Activated CD4-positive, alpha-beta T cell treated with anti-CD3 and anti-CD28 coated beads, Interleukin-2, Interleukin-6, amounts not matched to agents 100 ng/mL and 50 ng/mL, durations not matched to agents 16 hours and 8 hours (primary cell): ENCODE measurements around the gene FLRT1.

Source experiments
- DNase-seq: peaks from one replicate; pipeline ENCODE4 v3.0.0-alpha.2; 2020

FLRT1 gene

DNA sequence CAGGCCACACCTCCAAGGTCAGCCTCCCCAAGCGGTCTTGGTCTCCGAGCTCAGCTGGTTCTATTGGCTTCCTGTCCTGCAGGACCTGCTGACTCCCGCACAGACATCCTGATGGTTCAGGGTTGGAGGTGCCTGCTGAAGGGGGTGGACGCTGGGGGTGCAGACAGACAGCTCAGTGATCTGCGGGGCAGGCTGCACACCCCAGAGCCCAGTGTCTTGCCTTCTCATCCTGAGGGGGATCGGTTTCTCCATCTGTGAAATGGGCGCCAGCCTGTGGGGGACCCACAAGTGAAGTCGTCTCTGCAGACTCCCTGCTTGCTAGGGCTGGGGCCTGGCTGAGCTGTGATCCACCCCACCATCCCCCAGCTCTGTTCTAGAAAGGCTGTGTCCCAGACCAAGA, 13.8 kb downstream of the FLRT1 start:
- no peak for DNase-seq

DNA sequence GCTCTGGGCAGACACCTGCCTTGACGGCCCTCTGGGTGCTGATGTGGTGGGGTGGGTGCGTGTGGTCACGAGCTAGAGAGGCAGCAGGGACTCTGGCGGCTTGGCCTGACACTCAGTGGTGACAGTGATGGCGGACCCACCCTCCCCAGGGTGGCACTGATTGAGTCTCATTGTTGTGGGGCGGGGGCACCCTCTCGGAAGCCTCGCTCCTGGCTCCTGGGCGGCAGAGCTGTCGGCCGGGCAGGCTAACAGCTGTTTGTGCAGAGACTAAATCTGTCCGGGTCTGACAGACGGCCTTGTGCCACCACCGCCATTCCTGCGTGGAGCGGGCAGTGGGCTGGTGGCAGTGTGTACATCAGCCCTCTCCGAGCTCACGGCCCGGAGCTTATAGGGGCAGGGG, 15.6 kb downstream of the FLRT1 start:
- DNase-seq = no peak

DNA sequence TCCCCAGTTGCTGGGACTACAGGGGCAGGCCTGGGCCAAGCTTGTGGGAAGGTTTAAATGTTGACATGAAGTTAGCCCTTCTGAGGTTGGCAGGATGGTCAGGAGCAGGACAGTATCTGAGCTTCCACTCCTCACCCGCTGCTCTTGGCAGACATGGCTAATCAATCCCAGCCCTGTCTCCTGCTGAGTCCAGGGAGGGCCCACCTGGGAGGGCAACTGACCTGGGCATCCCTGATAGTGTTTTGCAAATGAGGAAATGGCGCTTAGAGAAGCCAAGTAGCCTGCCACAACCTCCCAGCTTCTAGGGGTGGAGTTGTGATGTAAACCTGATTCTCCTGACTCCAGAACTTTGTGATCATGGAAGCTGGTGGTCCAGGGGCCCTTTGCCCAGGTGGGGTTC, 16.7 kb downstream of the FLRT1 start:
- DNase-seq = no peak

DNA sequence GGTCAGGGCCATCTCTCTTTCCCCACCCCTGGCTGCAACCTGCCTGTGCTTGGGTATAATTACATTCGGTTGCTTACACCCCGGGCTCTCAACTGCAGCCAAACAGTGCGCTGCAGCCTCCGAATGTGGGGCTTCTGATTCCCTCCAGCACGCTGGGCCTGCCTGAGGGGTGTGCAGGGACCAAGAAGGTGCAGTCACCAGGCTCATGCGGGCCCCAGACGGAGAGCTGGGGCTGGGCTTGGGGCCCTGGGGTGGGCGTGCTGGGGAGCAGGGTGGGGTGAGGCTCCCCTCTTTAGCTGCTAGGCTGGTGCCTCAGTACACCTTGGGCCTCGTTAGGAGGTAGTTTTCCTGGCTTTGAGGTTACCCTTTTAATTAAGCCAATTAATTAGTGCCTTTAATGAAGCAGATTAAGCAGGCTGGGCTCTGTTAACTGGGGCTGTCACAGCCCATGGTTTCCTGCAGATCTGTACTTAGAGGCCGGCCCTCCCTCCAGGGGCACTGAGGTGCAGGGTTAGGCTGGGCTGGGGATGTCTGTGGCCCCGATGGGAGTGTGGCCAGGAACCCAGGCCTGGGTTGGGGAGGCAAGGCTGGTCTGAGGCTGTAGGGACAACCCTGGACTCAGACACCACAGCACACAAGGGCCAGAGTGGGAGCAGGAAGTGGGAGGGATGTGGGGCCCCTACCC, 17.3 kb downstream of the FLRT1 start:
- no peak for DNase-seq

DNA sequence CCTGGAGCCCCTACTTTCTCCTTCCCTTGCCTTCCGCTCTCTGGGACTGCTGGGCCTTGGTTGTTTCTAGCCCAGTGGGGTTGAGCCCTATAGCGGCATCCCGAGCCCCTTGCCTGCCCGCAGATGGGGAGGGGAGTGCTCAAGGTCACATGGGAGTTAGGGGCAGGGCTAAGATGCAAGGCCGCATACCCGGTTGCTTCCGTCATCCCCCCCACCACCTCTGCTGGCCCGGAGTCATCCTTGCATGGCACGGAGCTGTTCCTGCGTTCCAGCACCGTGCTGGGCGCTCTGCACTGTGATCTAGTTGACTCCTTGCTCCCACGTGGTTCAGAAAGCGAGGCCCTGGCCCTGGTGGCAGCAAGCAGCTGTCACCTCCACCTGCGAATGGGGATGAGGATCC, 18.0 kb downstream of the FLRT1 start:
- no peak for DNase-seq

DNA sequence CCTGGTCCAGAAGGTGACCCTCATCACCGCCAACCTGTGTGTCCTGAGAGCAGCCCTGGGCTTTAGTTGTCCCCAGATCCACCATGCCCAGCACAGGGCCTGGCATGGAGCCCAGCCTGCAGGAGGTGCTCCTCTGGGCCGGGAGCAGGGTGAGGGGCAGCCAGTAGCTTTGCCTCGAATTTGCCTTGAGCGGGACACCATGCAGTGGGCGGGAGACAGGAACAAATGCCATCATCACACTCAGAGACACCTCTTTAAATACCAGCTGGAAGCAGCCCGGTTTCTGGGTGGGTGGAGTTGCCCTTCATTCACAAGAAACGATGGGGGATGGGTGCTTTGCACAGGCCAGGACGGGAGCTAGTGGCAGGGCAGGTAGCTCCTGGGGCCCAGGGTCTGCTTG, 19.3 kb downstream of the FLRT1 start:
- DNase-seq = no peak

DNA sequence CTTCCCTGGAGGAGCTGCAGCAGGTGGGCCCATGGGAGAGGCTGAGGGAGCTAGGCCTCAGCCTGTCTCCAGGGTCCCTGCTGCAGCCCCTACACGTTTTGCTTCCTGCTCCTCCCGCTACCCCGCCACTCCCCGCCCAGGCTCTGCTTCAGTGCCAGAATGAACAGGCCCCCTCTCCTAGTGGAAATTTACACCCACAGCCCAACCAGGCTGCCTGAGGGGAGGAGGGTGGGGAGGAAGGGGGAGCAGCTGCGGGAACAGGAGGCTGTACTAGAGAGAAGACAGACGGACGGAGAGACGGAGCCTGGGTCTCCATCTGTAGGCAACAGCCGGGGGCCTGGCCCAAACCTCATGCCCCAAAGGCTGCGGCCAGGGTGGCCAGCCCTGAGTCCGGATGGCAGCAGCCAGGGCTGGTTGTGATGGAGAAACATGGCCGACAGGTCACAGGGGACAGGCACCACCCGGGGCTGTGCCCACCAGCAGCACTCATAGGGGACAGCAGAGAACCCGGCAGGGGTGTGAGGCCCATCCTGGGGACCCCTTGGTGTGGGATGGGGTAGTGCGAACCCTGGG, 20.6 kb downstream of the FLRT1 start:
- no peak for DNase-seq

DNA sequence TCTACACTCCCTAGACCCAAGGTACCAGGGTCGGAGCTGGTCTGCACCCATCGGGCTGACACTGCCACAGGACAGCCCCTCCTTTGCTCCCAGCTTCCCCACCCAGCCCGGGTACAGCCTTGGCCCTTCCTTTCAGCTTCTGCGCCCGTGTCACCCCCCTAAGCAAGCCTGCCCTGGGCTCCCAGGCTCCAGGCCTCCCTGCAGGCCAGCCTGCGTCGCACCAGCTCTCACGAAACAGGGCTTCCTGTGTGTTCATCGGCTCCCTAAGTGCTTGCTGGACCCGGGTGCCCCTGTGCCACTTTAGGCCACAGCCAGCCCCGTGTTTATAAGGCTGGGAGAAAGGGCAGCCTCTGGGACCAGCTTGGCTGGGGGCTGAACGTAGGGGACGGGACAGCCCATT, 21.1 kb downstream of the FLRT1 start:
- no peak for DNase-seq

DNA sequence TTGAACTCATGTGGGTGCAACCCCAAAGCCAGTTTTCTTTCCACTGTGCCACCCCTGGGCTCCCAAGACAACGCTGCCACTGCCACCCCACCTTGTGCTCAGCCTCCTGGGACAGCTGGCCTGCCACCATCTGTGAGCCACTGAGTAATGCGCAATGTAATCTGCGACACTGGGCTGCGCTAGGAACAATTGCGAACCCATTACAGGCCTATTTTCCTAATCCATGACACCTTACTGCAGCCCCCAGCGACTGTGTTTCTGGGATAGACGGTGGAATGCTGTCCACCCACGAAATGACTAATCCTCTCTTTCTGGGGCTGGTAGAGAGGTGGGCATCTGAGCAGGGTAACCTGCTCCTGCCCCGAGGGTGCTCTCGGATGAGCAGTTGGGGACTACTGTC, 22.2 kb downstream of the FLRT1 start:
- no peak for DNase-seq

DNA sequence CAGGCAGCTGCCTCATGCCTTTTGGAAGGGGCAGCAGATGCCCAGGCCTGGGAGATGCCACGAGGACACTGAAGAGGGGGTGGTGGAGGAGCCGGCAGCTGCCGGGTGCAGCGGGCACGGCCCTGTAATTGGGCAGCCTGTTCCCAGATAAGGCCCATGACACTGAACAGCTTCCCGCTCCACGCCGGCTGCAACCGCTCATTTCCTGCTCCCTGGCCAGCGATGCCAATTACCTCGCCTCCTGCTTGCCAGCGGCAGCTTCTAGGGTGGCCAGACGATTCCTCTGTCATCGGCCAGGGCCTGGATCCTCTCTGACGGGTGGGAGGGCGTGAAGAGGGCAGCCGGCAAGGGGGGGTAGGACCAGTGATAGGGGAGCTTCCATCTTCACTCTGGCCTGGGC, 22.8 kb downstream of the FLRT1 start:
- DNase-seq = no peak

DNA sequence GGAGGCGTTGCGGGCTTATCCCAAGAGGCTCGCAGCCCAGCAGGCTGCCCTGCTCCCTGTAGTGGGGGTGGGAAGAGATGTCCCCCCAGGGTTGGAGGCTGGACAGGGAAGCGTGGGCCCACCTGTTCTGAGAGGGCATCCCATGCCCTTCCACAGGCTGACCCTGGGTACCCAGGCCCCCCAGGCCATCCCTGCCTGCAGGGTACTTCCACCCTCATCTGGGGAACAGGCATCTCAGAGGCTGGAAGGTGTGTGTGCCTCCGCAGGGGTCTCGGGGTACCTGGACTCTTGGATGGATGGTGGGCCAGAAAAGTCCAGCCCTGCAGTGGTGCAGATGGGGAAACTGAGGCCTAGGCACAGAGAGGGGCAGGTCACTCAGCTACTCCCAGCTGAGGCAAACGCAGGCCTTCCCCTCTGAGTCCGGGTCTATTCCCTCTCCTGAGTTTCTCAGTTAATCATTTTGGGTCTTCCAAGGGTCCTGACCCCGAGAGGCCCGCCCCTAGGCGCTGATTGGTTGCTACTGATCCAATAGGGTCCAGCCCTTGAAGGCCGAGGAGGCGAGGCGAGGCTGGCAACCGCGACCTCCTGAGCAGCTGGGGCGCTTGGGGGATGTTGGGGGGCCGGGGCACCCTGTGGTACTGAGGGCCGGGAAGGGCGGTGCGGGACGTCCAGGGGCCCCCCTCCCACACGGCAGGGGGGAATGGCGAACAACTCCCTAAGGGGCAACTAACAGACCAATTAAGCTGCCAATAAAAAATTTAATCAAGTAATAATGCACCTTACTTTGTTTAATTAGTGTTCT, 23.8 kb downstream of the FLRT1 start:
- DNase-seq = no peak

DNA sequence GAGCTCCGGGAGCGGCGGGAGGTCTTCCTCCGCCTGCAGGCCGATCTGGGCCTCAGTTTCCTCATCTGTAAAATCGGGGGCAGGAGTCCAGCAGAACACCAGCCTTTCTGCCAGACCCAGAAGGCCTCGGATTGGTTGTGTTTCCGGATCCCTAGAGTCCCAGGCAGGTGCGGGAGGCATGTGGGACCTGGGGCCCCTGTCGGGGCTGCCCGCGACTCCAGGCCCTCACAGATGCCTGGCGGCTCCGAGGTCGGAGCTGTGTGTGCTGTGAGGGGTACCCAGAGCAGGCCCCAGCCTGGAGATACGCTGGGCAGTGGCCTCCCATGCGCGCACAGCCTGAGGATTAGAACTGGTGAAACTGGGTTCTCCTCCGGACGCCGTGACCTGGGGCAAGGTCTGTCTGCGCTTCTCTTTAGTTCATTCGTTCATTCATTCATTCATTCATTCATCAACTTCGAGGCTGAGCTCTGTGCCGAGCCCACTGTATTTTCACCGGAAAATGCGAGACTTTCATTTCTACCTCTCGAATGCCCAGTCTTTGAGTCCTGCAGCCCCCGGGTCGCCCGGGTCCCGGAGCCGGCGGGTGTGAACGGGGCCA, 24.6 kb downstream of the FLRT1 start:
- no peak for DNase-seq

DNA sequence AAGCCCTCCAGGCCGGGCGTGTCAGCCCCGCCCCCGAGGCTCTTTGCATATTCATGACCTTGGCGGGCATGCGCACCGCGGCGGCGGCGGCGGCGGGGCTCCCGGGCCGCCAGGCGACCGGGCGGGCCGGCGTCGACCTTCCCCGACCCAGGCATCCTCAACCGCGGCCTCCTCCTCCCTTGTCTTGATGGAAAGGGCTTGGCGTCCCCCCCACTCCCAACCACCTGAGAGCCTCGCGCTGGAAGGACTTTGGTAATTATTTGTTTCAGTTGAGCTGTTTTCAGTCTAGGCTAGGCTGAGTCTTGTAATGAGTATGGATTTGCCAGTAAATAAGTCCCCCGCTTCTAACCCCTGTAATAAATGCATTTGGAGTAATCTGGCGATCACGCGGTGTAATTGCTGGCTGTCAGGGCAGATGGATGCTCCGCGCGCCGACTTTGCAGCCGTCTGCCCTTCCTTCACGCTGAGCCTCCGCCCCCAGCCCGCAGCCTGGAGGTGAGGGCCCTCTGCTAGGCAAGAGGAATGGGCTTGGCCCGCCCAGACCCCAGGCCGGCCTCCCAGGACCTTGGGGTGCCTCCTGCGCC, 25.2 kb downstream of the FLRT1 start:
- peak; percentile 69 for DNase-seq

DNA sequence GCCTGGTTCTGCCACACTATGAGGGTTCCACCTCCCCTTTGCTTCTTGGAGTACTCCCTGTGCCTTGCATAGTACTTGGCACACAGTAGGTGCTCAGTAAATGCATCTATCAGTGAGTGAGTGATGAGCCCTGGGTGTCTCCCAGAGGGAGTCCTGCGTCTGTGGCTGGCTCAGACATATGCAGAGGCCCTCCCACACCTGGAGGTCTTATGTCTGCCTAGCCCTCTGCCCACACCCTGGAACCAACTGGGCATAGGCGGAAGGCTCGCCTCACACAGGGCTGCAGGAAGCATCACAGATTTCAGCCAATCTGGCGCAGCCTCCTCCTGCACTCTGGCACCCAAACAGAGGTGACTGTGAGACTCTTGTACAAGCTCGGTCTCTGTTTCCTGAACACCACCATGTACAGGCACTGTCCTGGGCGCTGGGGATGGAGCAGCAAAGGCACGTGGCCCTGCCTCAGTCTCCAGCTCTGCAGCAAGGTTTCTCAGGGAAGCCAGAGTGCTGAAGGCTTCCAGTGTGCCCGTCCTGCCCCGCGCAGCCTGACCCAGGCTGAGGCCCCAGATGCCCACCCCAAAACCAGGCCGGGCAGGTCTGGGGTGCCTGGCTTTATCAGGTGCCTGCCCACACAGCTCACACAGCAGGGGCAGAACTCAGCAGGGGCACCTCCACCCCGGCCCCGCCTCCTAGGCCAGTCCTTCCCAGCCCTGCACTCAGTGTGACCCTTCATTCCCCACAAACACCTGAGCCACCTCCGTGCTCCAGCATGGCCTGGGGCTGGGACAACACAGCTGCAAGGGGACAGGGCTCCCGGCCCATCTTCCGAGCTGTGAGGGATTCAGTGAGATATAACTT, 26.7 kb downstream of the FLRT1 start:
- no peak for DNase-seq

DNA sequence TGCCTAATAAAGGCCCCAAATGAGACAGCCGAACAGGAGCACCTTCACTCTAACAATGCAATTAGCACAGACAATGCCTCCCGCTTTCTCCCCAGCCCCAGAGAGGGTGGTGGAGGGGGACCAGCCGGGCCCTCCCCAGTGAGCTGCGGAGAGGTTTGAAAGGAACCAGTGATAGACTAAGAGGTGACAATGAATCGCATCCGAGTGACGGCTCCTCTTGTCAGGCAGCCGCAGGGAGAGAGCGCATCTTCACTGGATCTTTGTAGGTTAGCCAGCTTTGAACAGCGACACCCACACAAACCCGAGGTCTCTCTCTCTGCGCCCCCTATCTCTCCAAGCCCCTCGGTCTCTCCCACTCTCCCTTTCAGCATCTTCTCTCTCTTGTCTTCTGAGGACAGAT, 28.0 kb downstream of the FLRT1 start:
- DNase-seq = no peak

DNA sequence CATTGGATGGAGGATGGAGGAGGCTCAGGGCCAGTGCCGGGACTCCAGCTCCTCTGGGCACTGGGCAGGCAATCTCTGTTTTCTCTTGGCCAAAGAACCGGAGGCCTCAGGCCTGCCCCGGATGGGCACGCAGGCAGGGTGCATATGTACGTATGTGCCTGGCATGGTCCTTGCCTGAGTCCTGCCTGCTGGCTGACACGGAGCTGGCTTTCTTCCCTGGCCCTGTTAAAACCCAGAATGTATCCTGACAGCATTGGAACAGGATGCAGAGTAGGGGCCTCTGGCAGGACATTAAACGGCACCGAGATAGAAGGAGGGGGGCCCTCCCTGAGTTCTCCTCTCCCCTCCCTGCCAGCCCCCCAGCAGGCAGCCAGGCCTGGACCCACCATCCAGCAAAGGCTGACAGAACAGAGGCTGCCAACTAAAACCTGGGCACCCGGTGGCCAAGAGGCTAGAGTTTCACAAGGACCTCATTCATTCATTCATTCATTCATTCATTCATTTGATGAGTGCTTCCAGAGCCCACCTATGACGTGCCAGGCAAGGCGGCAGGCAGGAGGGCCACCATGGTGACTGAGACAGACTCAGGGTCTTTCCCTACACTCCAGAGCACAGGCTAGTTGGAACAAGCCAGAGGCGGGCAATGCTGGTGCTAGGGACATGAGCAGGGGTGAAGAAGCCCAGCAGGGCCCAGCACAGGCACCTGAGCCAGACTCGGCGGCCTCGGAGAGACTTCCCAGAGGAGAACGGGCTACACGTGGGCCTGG, 28.8 kb downstream of the FLRT1 start:
- no peak for DNase-seq

DNA sequence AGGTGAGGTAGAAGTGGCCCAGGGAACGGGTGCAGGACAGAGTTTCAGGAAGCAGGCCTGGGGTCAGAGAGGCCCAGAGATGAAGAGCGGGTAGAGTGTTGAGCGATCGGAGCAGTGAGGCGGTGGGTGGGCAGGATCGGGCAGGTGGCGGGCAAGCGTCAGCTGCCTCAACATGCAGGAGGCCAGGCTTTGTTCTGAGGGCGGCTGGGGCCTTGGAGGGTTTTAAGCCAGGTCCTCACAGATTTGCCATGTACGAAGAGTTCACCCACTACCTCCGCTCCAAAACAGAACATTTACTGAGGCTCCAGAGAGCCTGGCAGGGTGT, 29.4 kb downstream of the FLRT1 start:
- DNase-seq = no peak

DNA sequence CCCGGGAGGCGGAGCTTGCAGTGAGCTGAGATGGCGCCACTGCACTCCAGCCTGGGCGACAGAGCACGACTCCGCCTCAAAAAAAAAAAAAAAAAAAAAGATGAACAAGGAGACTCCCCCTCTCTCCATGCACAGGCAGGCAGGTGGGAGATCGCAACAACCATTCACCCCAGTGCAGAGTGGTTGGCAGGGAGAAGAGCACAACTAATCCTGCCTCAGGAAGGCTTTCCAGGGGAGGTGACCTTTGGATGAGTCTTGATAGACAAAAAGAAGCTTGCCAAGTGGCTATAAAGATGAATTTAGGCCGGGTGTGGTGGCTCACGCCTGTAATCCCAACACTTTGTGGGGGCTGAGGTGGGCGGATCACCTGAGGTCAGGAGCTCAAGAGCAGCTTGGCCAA, 30.0 kb downstream of the FLRT1 start:
- no peak for DNase-seq

DNA sequence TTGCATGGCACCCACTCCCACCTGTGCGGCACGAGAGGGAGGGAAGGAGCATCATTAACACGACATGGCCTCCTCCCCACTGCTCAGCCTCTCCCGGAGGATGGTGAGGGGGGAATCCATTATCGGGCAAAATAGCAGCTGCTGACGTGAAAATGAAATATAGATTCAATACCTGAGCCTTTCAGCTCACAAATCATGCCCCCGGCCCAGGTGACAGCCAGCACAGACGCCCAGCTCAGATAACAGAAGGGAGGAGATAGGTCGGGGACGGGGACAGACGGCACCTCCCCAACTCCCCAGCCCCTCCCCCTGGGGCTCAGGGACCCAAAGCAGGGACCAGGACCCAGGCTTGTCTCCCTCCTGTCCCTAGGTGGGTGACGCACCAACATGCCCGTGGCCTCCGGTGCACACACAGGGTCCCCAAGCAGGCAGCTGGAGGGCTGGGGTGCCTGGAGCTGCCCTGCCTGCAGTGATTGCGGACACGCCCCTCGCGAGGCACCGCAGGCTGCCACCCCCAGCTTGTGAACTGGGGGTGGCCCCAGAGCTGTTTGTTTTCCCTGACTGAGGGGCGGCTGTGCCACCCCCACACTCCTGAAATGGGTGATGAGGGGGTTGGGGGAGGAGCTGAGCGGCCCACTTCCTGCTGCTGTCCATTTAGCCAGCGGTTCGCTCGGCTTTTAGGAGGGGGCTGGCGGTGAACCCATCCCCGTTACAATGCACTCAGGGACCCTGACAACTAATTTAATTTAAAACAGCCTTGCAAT, 31.7 kb downstream of the FLRT1 start:
- DNase-seq = no peak

DNA sequence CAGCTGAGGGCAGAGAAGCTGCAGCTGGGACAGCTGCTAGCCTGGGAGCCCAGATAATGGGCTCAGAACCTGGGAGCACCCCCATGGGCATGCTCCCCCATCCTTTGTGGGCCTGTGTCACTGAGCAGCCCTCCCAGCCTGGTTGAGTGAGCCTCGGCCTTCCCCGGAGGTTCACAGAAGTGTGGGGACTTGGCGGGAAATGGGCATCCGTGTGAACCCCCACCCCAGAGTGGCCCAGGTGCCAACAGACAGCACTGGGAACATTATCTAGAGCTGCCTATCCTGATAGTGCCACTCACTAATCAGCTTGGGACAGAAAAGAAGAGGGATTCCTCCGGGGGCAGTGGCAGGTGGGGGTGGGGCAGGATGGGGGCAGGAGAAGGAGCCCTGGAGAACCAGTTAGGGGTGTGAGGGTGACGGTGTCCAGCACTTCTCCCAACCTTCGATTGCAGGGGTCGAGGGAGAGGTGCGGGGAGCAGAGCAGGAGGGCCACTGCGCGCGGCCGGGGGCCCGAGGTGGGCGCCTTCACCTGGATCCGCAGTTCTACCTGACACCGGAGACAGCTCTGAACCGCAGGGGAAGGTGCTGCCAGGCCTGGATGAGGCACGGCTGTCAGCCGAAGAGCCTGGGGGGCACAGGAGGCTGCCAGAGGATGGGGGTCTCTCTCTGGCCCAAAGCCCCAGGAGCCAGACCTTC, 33.1 kb downstream of the FLRT1 start:
- no peak for DNase-seq
